ENCODE data around the gene MAL. TPM values are rescaled to one million over a fixed set of nuclear protein-coding genes. Genes with fewer than 3 reads are reported as not detected.

The MAL gene
- total and polyA plus RNA-seq, 3 donors from 2014 or later, result 0.62 to 1.3 (median 0.79) TPM

- H3K4me1 ChIP-seq, result no peaks in the 10 kb centered on the region
- H3K9me3 ChIP-seq, result no peaks in the 10 kb centered on the region
- TF ChIP-seq CTCF (IDR thresholded peaks at IDR 0.05) (no peak), POLR2A (IDR thresholded peaks at IDR 0.05) (no peak)
- H3K27me3 ChIP-seq, result no peaks in the 10 kb centered on the region
- DNase-seq, result no peak
- intact Hi-C loops (cut with DNase I; ENCODE audit: low total_unique reads), result no loop called here
- H3K4me3 ChIP-seq, result no peak overlapping the region
- 47 to 55% methylated on average over 23 of the region's 23 CpGs for WGBS, 2 donors
- H3K36me3 ChIP-seq (ENCODE audit: low read depth, missing control alignments), result no peaks in the 10 kb centered on the region
- H3K27ac ChIP-seq, result no peak overlapping the region
Observed at GRCh38 chr2:94996305-94997100, 29.0 kb upstream of the MAL start.

DNA sequence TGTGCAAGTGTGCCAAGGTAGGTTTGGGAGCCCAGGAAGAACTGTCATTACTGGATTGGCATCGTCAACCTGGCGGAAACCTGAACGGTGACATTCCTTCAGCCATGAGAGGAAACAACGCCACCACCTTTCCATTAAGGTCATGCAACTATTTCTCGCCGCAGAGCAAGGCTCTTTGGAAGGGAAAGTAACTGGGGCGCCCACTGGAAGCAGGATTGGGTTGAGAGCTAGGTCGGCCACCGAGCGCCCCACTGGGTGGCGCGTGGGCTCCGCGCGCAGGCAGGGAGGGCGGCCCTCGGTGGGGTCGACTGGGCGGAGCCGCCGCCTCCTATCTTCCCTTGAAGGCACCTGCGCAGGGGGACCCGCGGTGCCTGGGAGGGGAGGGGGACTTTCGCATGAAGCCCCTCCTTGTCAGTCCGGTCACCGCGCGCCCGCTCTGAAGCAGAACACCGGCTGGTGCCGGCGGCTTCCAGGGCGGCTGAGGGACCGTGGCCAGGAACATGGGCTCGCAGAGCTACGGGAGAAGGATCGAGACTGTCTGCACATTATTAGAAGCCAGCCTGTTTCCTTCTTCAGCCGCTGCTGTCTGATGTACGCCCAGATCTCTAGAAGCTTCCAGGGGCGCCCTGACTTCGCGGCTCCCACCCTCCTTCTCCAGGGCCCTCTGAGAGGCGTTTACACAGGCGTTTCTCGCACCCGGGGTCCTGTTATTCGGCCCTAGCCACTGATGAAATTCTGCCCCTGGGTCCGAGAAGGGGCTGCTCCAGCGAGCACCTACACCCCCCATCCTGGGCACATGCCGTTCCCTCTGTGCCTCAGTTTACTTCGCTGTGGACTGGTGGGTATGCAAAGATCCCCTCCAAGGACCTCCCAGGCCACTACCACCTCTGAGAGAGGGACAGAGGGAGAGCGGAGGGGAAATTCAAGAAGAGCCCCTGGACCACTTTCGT lies 27.3 kb upstream of the MAL start:
- no peak for TF ChIP-seq POLR2A (IDR thresholded peaks at IDR 0.05)
- TF ChIP-seq CTCF (IDR thresholded peaks at IDR 0.05), result no peak
- peak; percentile 17 for DNase-seq

DNA sequence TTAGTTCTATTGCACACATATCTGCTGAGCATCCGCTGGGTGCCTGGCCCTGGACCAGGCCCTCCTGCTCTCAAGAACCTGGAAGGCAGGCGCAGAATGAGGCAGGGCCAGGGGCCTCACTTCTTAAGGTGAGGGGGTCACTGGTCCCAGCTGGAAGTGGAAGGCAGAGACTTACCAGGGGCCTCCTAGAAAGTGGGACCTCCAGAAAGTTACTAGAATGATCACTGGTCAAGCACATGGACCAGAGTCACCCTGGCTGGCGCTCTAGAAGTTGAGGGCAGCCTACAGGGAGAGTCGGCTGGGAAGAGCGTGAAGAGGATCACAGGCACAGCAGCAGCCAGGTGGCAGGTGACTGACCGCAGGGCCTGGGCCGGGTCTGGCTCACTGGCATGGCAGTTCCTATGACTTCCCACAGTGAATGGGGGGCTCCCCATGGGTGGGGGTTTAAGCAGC lies 26.1 kb upstream of the MAL start:
- DNase-seq, result no peak
- 93 to 100% methylated on average over 3 to 7 of the region's 7 CpGs for WGBS, 2 donors

More for the DNA sequence above, 27.3 kb upstream of the MAL start:
- Histone ChIP-seq H3K36me3 (ENCODE audit: low read depth, missing control alignments) (no peaks in the 10 kb centered on the region), H3K27me3 (no peaks in the 10 kb centered on the region), H3K4me1 (no peaks in the 10 kb centered on the region), H3K9me3 (no peaks in the 10 kb centered on the region), H3K27ac (no peak overlapping the region), H3K4me3 (peak overlapping the region in 1 of 2 donors; percentile 2)
- intact Hi-C loops (cut with DNase I; ENCODE audit: low total_unique reads), result no loop called here
- WGBS, 2 donors, result 14 to 22% methylated on average over 23 to 54 of the region's 54 CpGs

GRCh38 chr2:95001051-95001562 lies 24.4 kb upstream of the MAL start:
- H3K27me3 ChIP-seq, result no peaks in the 10 kb centered on the region
- no peaks in the 10 kb centered on the region for H3K36me3 ChIP-seq (ENCODE audit: low read depth, missing control alignments)
- no peak overlapping the region for H3K4me3 ChIP-seq
- intact Hi-C loops (cut with DNase I; ENCODE audit: low total_unique reads), result no loop called here
- H3K27ac ChIP-seq, result no peak overlapping the region
- 64 to 84% methylated on average over 5 of the region's 5 CpGs for WGBS, 2 donors
- DNase-seq, result no peak
- TF ChIP-seq CTCF (IDR thresholded peaks at IDR 0.05), result no peak
- no peak for TF ChIP-seq POLR2A (IDR thresholded peaks at IDR 0.05)
- no peaks in the 10 kb centered on the region for H3K4me1 ChIP-seq
- no peaks in the 10 kb centered on the region for H3K9me3 ChIP-seq

More for the DNA sequence above, 26.1 kb upstream of the MAL start:
- H3K9me3 ChIP-seq, result no peaks in the 10 kb centered on the region
- no peak overlapping the region for H3K27ac ChIP-seq
- intact Hi-C loops (cut with DNase I; ENCODE audit: low total_unique reads), result no loop called here
- H3K4me3 ChIP-seq, result no peak overlapping the region
- H3K36me3 ChIP-seq (ENCODE audit: low read depth, missing control alignments), result no peaks in the 10 kb centered on the region
- TF ChIP-seq POLR2A (IDR thresholded peaks at IDR 0.05) (no peak), CTCF (IDR thresholded peaks at IDR 0.05) (no peak)
- no peaks in the 10 kb centered on the region for H3K27me3 ChIP-seq
- no peaks in the 10 kb centered on the region for H3K4me1 ChIP-seq

All from testis (tissue), 3 donors.